Endothelial cell of umbilical vein (primary cell): Measurements from ENCODE around the gene PMVK. TPM values are rescaled to one million over a fixed set of nuclear protein-coding genes. Genes with fewer than 3 reads are reported as not detected.

Source experiments
- Bru-seq: library from RNA; stranded (reverse); fragments of 400-500 nt; gene quantifications from one replicate; lab custom pipeline; 2021; lab: Mats Ljungman, UMichigan
- BruChase-seq, 2 experiments: library from RNA; stranded (reverse); fragments of 400-500 nt; gene quantifications; one replicate each; lab custom pipeline; 2021; lab: Mats Ljungman, UMichigan
- BruUV-seq: library from RNA; stranded (reverse); fragments of 400-500 nt; replicated peaks from 2 replicates; lab custom pipeline; 2021; lab: Mats Ljungman, UMichigan
- CTCF ChIA-PET: fragments of 300-600, 350-600 bp; sonication (Branson Sonifier 250); formaldehyde crosslinking; loops from one replicate; lab custom pipeline; 2021; ENCODE audit warnings: antibody characterized with exemption, inconsistent platforms; lab: Charles Lee
- POLR2A ChIA-PET: fragments of 300-600, 350-600 bp; sonication (Branson Sonifier 250); formaldehyde crosslinking; loops from one replicate; lab custom pipeline; 2021; ENCODE audit warnings: antibody characterized with exemption, inconsistent platforms; lab: Charles Lee
- DNase-seq: peaks from one replicate; pipeline ENCODE4 v3.0.0-alpha.2; 2011; ENCODE audit warnings: low read depth, low spot score
- FAIRE-seq: peaks from 2 replicates; lab custom pipeline; 2011; peaks lifted over from hg19 to GRCh38; lab: Jason Lieb, UNC
- H2AFZ ChIP-seq: 2 replicates; pipeline ENCODE4 v1.6.0; 2012; ENCODE audit warnings: low read depth, low read length, control low read depth, inconsistent platforms
- H3K27ac ChIP-seq: 2 replicates; pipeline ENCODE4 v1.5.1; 2011; ENCODE audit warnings: low read depth, mild to moderate bottlenecking, control low read depth, low read length, moderate library complexity; ENCODE audit not compliant: insufficient read depth
- H3K27me3 ChIP-seq, 2 experiments: 2 replicates each; pipeline versions ENCODE4 v1.6.0 to v1.6.1; 2011; ENCODE audit warnings: low read length in 2 of 2, mixed read lengths in 1 of 2; ENCODE audit not compliant: control insufficient read depth in 2 of 2, insufficient read depth in 2 of 2
- H3K36me3 ChIP-seq, 2 experiments: 2 replicates in 1 of 2; 3 replicates in 1 of 2; pipeline ENCODE4 v1.5.1; 2011; ENCODE audit warnings: low read length in 2 of 2, mild to moderate bottlenecking in 1 of 2, moderate library complexity in 1 of 2; ENCODE audit not compliant: control insufficient read depth in 2 of 2, insufficient read depth in 2 of 2; ENCODE audit errors: extremely low read depth in 1 of 2
- H3K4me1 ChIP-seq: 3 replicates; pipeline ENCODE4 v1.5.1; 2011; ENCODE audit warnings: mild to moderate bottlenecking, low read length; ENCODE audit not compliant: control insufficient read depth, insufficient read depth; ENCODE audit errors: extremely low read depth
- H3K4me2 ChIP-seq: 2 replicates; pipeline ENCODE4 v1.6.1; 2011; ENCODE audit warnings: low read length, control low read depth, mixed read lengths; ENCODE audit not compliant: insufficient read depth
- H3K4me3 ChIP-seq, 3 experiments: fragments of 200-600 bp in 1 of 3; sonication (generic), shearing (Covaris generic) in 1 of 3; replicated peaks in 1 of 3; 2 replicates each; pipeline ENCODE4 v1.5.1; 2011 to 2016; ENCODE audit warnings: control low read depth in 3 of 3, low read length in 3 of 3, mild to moderate bottlenecking in 2 of 3, inconsistent platforms in 1 of 3, low read depth in 1 of 3, moderate library complexity in 1 of 3; ENCODE audit not compliant: insufficient read depth in 1 of 3
- H3K79me2 ChIP-seq: 2 replicates; pipeline ENCODE4 v1.6.0; 2012; ENCODE audit warnings: low read length, inconsistent platforms; ENCODE audit not compliant: control insufficient read depth, insufficient read depth
- H3K9ac ChIP-seq: replicated peaks from 2 replicates; pipeline ENCODE3; 2011; ENCODE audit warnings: low read length, control low read depth; ENCODE audit not compliant: insufficient read depth; ENCODE audit errors: extremely low read depth
- H3K9me1 ChIP-seq: replicated peaks from 3 replicates; pipeline ENCODE4 v1.6.0; 2011; ENCODE audit warnings: mild to moderate bottlenecking, low read length; ENCODE audit not compliant: control insufficient read depth, insufficient read depth; ENCODE audit errors: extremely low read depth
- H3K9me3 ChIP-seq: replicated peaks from 2 replicates; pipeline ENCODE4 v1.5.1; 2012; ENCODE audit warnings: low read length, inconsistent platforms; ENCODE audit not compliant: control insufficient read depth, insufficient read depth
- H4K20me1 ChIP-seq: replicated peaks from 2 replicates; pipeline ENCODE3; 2011; ENCODE audit warnings: mild to moderate bottlenecking, low read length; ENCODE audit not compliant: control insufficient read depth, insufficient read depth; ENCODE audit errors: extremely low read depth
- EZH2 ChIP-seq: IDR thresholded peaks from 2 replicates; pipeline ENCODE4 v1.6.1; 2012; ENCODE audit warnings: borderline replicate concordance, low read depth, mild to moderate bottlenecking, moderate library complexity, low read length, inconsistent platforms; ENCODE audit not compliant: severe bottlenecking
- FOS ChIP-seq: IDR thresholded peaks from 2 replicates; pipeline ENCODE4 v1.6.1; 2011; ENCODE audit warnings: mild to moderate bottlenecking, low read length, moderate library complexity, borderline replicate concordance; ENCODE audit not compliant: insufficient read depth
- GATA2 ChIP-seq: IDR thresholded peaks from 2 replicates; pipeline ENCODE4 v1.7.0; 2011; ENCODE audit warnings: low read depth, mild to moderate bottlenecking, moderate library complexity, mixed read lengths, low read length; ENCODE audit not compliant: insufficient read length, insufficient read depth
- JUN ChIP-seq: IDR thresholded peaks from 2 replicates; pipeline ENCODE4 v1.6.1; 2011; ENCODE audit warnings: borderline replicate concordance, low read depth; ENCODE audit not compliant: insufficient read length, insufficient read depth
- MAX ChIP-seq: IDR thresholded peaks from 2 replicates; pipeline ENCODE4 v1.6.1; 2011; ENCODE audit not compliant: insufficient read depth, insufficient read length
- MYC ChIP-seq: IDR thresholded peaks from one replicate; pipeline ENCODE4 v1.6.1; 2011; ENCODE audit warnings: mild to moderate bottlenecking, low read depth, low read length
- POLR2A ChIP-seq: IDR thresholded peaks from 2 replicates; pipeline ENCODE4 v1.6.1; 2012; ENCODE audit warnings: low read depth, mild to moderate bottlenecking, control low read depth, low read length
- POLR2AphosphoS5 ChIP-seq: IDR thresholded peaks from 2 replicates; pipeline ENCODE4 v1.6.1; 2012; ENCODE audit warnings: low read depth, mild to moderate bottlenecking, control low read depth, low read length, moderate library complexity; ENCODE audit not compliant: insufficient read depth
- dilution Hi-C: fragments of 300-500 bp; cut with MboI; formaldehyde crosslinking; loops from one replicate; pipeline ENCODE4 v1.15.0; 2019; ENCODE audit warnings: low sequenced_read_pairs; ENCODE audit not compliant: extremely low pct_ligation_motif_present
- intact Hi-C: fragments of 100-400 bp; cut with micrococcal nuclease; formaldehyde crosslinking; loops from one replicate; pipeline ENCODE4 v1.10.0; 2022
- long read RNA-seq: library from polyadenylated mRNA; stranded (forward); transcript quantifications from one replicate; pipeline ENCODE4 v2.0.0, GENCODE V29; 2021
- polyA minus RNA-seq, 3 experiments: library from RNA; depleted of rRNA, polyadenylated mRNA; stranded (reverse); fragments of >200 nt; gene quantifications; 1 replicate in 1 of 3; 2 replicates in 2 of 3; pipeline ENCODE4 v1.2.3, GENCODE V29; 2011
- polyA plus RNA-seq, 4 experiments: library from polyadenylated mRNA; depleted of rRNA in 3 of 4; stranded (reverse) in 3 of 4; unstranded in 1 of 4; fragments of >200 nt; gene quantifications; 2 replicates each; pipeline versions ENCODE4 v1.2.1 to v1.2.3, GENCODE V29; 2011 to 2012; ENCODE audit warnings: missing spikeins in 1 of 4
- total RNA-seq: library from RNA; stranded (reverse); gene quantifications from 2 replicates; pipeline ENCODE4 v1.2.3, GENCODE V29; 2021
- TF ChIP-seq, protein P1 (sequence below), 2 donors: IDR thresholded peaks; 1 replicate in 1 of 2; 2 replicates in 1 of 2; pipeline ENCODE4 v1.5.1; 2011; ENCODE audit warnings: low read length in 2 of 2, mild to moderate bottlenecking in 2 of 2, moderate library complexity in 2 of 2, control low read depth in 1 of 2, inconsistent platforms in 1 of 2, low read depth in 1 of 2; ENCODE audit not compliant: insufficient read depth in 1 of 2; ENCODE audit errors: extremely low read depth in 1 of 2

The PMVK gene
- total RNA-seq (22.6 and 23.0 TPM in 2 replicates), polyA plus RNA-seq (24.0 and 32.7 TPM in 2 replicates), polyA minus RNA-seq (13.1 and 15.8 TPM in 2 replicates), Bru-seq, nascent RNA (percentile 44 among the genes with signal in this experiment), BruChase-seq, experiment 1, labeled RNA remaining after a 6-hour chase (percentile 55 among the genes with signal in this experiment), BruChase-seq, experiment 2, labeled RNA remaining after a 2-hour chase (percentile 45 among the genes with signal in this experiment)
- polyA plus RNA-seq (2011; cell fraction: cytosol; rRNA removed), result 32.2 and 37.9 TPM in 2 replicates
- 12.4 and 14.4 TPM in 2 replicates for polyA plus RNA-seq (2011; cell fraction: nucleus; rRNA removed)
- polyA plus RNA-seq (2012), result 27.9 and 30.5 TPM in 2 replicates
- 18.8 TPM for polyA minus RNA-seq (2011; cell fraction: cytosol; rRNA and poly(A)+ RNA removed)
- 2.9 and 3.3 TPM in 2 replicates for polyA minus RNA-seq (2011; cell fraction: nucleus; rRNA and poly(A)+ RNA removed)
- long read RNA-seq, transcript PMVK-201 (5 exons, 1,280 nt), result major isoform, 101 of 116 reads
- long read RNA-seq, partial matches to known transcripts, result 13 of 116 reads
- long read RNA-seq, other reads (novel, unspliced or antisense), result 2 of 116 reads

- H4K20me1 ChIP-seq, result no peaks in the 10 kb centered on the region
- TSS peak; percentile 72 for BruUV-seq
- TF ChIP-seq GATA2, result no peak
- peak; percentile 84 for TF ChIP-seq MAX
- TF ChIP-seq, protein P1, sequence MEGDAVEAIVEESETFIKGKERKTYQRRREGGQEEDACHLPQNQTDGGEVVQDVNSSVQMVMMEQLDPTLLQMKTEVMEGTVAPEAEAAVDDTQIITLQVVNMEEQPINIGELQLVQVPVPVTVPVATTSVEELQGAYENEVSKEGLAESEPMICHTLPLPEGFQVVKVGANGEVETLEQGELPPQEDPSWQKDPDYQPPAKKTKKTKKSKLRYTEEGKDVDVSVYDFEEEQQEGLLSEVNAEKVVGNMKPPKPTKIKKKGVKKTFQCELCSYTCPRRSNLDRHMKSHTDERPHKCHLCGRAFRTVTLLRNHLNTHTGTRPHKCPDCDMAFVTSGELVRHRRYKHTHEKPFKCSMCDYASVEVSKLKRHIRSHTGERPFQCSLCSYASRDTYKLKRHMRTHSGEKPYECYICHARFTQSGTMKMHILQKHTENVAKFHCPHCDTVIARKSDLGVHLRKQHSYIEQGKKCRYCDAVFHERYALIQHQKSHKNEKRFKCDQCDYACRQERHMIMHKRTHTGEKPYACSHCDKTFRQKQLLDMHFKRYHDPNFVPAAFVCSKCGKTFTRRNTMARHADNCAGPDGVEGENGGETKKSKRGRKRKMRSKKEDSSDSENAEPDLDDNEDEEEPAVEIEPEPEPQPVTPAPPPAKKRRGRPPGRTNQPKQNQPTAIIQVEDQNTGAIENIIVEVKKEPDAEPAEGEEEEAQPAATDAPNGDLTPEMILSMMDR (IDR thresholded peaks at IDR 0.05; ENCODE audit: extremely low read depth in 1 of 2, insufficient read depth in 1 of 2, low read depth in 1 of 2, low read length in 2 of 2), result peak in 1 of 2 donors; percentile 36
- TF ChIP-seq FOS, result no peak
- peak; percentile 73 for TF ChIP-seq POLR2A
- TF ChIP-seq EZH2, result no peak
- TF ChIP-seq POLR2AphosphoS5, result peak; percentile 45
- TF ChIP-seq JUN, result no peak
- TF ChIP-seq MYC, result no peak
- peak; percentile 94 for DNase-seq
- H3K79me2 ChIP-seq, result no peaks in the 10 kb centered on the region
- ChIA-PET CTCF (interaction anchor here (0.6 to 2.6 kb wide), 26 partner anchors 9 to 377 kb away, joined by 3 to 18 read pairs (median 4); partner anchors contain the start of genes ADAM15, FLAD1, LENEP and PBXIP1), POLR2A (interaction anchor here (0.5 to 0.9 kb wide), 3 partner anchors 19 to 51 kb away, joined by 3 to 6 read pairs (median 3); partner anchors contain the start of gene PBXIP1)
- peak; percentile 99 for FAIRE-seq
- H2AFZ ChIP-seq, result peak within 1 kb of the TSS; percentile 76
- no peaks in the 10 kb centered on the region for H3K9me3 ChIP-seq
- dilution Hi-C loops, result no loop called here
- H3K4me2 ChIP-seq, result peak within 1 kb of the TSS; percentile 74
- H3K9me1 ChIP-seq, result no peaks in the 10 kb centered on the region
- no peaks in the 10 kb centered on the region for H3K36me3 ChIP-seq
- peak within 1 kb of the TSS; percentile 89 for H3K9ac ChIP-seq
- no peaks in the 10 kb centered on the region for H3K27me3 ChIP-seq
- intact Hi-C loops, result loop anchor here (1.0 to 2.0 kb wide), 6 partner anchors 18 to 378 kb away; partner anchors contain the start of genes CKS1B, EFNA4, UBE2Q1 and ZBTB7B
- peak within 1 kb of the TSS; percentile 26 to 79 (median 55) for H3K4me3 ChIP-seq
- peaks cover 8% of the 10 kb centered on the region for H3K4me1 ChIP-seq
- H3K27ac ChIP-seq, result peak within 1 kb of the TSS; percentile 92
Observed at GRCh38 chr1:154936555-154937084, at the start of gene PMVK. TSS of gene PMVK (minus strand) at chr1:154936719. CDS start at chr1:154936685, 34 bp downstream.
